Measurements from ENCODE around the gene ZNF22. TPM values are rescaled to one million over a fixed set of nuclear protein-coding genes. Genes with fewer than 3 reads are reported as not detected.
A peak's percentile ranks its signal among the peaks of the same experiment; 100 is the strongest.

Gene ZNF22
- total and polyA plus RNA-seq, 2 of the 4 experiments (the other 2 are of a cell fraction): 10.6 to 12.4 TPM

DNA sequence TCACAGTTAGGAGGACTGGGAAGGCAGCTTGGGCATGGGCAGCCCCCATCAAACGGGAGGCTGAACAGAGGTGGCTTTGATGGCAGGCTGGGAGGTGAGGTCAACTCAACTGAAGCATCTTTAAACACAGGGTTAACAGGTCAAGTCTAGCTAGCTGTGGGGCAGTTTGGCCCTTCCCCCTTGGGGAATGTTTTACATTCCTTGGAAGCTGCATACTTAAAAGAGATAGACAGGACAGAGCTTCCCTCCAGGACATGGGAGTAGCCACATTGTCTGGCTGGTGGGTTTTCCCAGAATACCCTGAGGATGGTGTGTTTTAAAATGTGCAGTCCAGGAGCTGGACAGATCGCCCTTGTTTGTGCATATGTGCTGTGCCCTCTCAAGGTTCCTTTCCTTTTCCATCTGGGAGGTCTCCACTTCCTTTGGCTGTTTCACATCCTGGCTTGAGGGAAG, 47.9 kb upstream of the ZNF22 start:
- Histone ChIP-seq H3K9me3 (ENCODE audit: control insufficient read depth, insufficient read depth, low read length) (peaks cover 2% of the 10 kb centered on the region; the same call in 1 of the 2 replicates), H3K79me1 (ENCODE audit: low read depth in 1 of 2, low read length in 2 of 2) (peaks cover 11% of the 10 kb centered on the region in 2 experiments; a peak in 3 of 4 replicates), H2BK15ac (ENCODE audit: low read depth, low read length) (no peak overlapping the region), H3K4me3 (ENCODE audit: insufficient read depth, low read depth, low read length) (no peak overlapping the region), H3K23ac (ENCODE audit: low read depth, low read length) (no peak overlapping the region; the same call in 1 of the 2 replicates), H2AK5ac (ENCODE audit: low read depth, low read length) (no peak overlapping the region), H4K5ac (ENCODE audit: low read depth, low read length) (no peak overlapping the region), H2AK9ac (replicated peaks; ENCODE audit: low read depth, low read length, poor library complexity) (no peak overlapping the region), H3K4me1 (ENCODE audit: control insufficient read depth, insufficient read depth, low read length) (peaks cover 9% of the 10 kb centered on the region), H3K27me3 (ENCODE audit: control insufficient read depth, insufficient read depth, low read length) (no peaks in the 10 kb centered on the region), H3K27ac (ENCODE audit: insufficient read depth, low read length) (no peak overlapping the region), H2BK5ac (ENCODE audit: low read depth, low read length, poor library complexity, severe bottlenecking) (no peak overlapping the region), H4K91ac (ENCODE audit: insufficient read depth, low read depth, low read length) (no peak overlapping the region), H2BK20ac (ENCODE audit: low read depth, low read length) (no peak overlapping the region; the same call in 1 of the 2 replicates), H2AFZ (replicated peaks; ENCODE audit: low read length, poor library complexity) (no peak overlapping the region), H3K56ac (ENCODE audit: extremely low read depth, insufficient read depth, low read length) (no peak overlapping the region), H3K14ac (replicated peaks; ENCODE audit: low read depth, low read length) (peak overlapping the region; percentile 52), H2BK120ac (ENCODE audit: low read depth, low read length) (peak overlapping the region; percentile 14; the same call in 1 of the 2 replicates), H3K9me1 (ENCODE audit: insufficient read depth, low read length) (peaks cover 9% of the 10 kb centered on the region), H3K9ac (ENCODE audit: low read depth, low read length) (0 out of 2 replicates have a peak overlapping the region, but pooled peaks have one; percentile 15), H3K4ac (ENCODE audit: low read depth, low read length) (0 out of 2 replicates have a peak overlapping the region, but pooled peaks have one; percentile 23), H4K8ac (ENCODE audit: low read depth in 2 of 2, low read length in 2 of 2) (no peak overlapping the region), H3K18ac (ENCODE audit: low read depth, low read length) (peak overlapping the region; percentile 22; the same call in 1 of the 2 replicates), H3K36me3 (ENCODE audit: control insufficient read depth, insufficient read depth, low read length) (peaks cover 8% of the 10 kb centered on the region; the same call in 1 of the 2 replicates), H4K20me1 (ENCODE audit: insufficient read depth, low read length) (no peaks in the 10 kb centered on the region), H3K4me2 (ENCODE audit: low read depth, low read length) (no peak overlapping the region)
- POLR2A ChIA-PET (ENCODE audit: unreplicated experiment): no interaction called here
- CTCF ChIA-PET: no interaction called here
- WGBS, 2 experiments (ENCODE audit: extremely low coverage in 2 of 2, insufficient read length in 1 of 2): 20% methylated on average over 1 of the region's 2 CpGs; no CpG with 5 or more reads in 1 of the 2 experiments
- intact Hi-C loops (cut with micrococcal nuclease): no loop called here
- no TSS peak for BruUV-seq (replicated peaks)
- DNase-seq (no peak), ATAC-seq (ENCODE audit: low read depth) (peak; percentile 80)
- no peak for TF ChIP-seq RCOR1 (IDR thresholded peaks at IDR 0.05; ENCODE audit: insufficient replicate concordance, low read length)
- no peak for TF ChIP-seq FOS (IDR thresholded peaks at IDR 0.05; ENCODE audit: low read depth, low read length)
- no peak for TF ChIP-seq CEBPB (IDR thresholded peaks at IDR 0.05; ENCODE audit: low read depth, low read length)
- no peak for TF ChIP-seq POLR2A (IDR thresholded peaks at IDR 0.05; ENCODE audit: low read depth, low read length)
- no peak for TF ChIP-seq MAZ (IDR thresholded peaks at IDR 0.05; ENCODE audit: borderline replicate concordance, low read depth, low read length)
- no peak for TF ChIP-seq CHD1 (IDR thresholded peaks at IDR 0.05; ENCODE audit: low read depth, low read length)
- TF ChIP-seq NFE2L2 (IDR thresholded peaks at IDR 0.05; ENCODE audit: low read depth, low read length): no peak
- TF ChIP-seq BHLHE40 (IDR thresholded peaks at IDR 0.05; ENCODE audit: low read depth, low read length): no peak
- TF ChIP-seq RAD21 (IDR thresholded peaks at IDR 0.05; ENCODE audit: low read length): no peak
- no peak for TF ChIP-seq SMC3 (IDR thresholded peaks at IDR 0.05; ENCODE audit: low read depth, low read length)
- no peak for TF ChIP-seq MAFK (IDR thresholded peaks at IDR 0.05; ENCODE audit: low read depth, low read length)
- TF ChIP-seq RFX5 (IDR thresholded peaks at IDR 0.05; ENCODE audit: low read depth, low read length): no peak
- TF ChIP-seq, protein P1, sequence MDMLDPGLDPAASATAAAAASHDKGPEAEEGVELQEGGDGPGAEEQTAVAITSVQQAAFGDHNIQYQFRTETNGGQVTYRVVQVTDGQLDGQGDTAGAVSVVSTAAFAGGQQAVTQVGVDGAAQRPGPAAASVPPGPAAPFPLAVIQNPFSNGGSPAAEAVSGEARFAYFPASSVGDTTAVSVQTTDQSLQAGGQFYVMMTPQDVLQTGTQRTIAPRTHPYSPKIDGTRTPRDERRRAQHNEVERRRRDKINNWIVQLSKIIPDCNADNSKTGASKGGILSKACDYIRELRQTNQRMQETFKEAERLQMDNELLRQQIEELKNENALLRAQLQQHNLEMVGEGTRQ (IDR thresholded peaks at IDR 0.05; ENCODE audit: low read depth, low read length): no peak
- TF ChIP-seq, protein P2, sequence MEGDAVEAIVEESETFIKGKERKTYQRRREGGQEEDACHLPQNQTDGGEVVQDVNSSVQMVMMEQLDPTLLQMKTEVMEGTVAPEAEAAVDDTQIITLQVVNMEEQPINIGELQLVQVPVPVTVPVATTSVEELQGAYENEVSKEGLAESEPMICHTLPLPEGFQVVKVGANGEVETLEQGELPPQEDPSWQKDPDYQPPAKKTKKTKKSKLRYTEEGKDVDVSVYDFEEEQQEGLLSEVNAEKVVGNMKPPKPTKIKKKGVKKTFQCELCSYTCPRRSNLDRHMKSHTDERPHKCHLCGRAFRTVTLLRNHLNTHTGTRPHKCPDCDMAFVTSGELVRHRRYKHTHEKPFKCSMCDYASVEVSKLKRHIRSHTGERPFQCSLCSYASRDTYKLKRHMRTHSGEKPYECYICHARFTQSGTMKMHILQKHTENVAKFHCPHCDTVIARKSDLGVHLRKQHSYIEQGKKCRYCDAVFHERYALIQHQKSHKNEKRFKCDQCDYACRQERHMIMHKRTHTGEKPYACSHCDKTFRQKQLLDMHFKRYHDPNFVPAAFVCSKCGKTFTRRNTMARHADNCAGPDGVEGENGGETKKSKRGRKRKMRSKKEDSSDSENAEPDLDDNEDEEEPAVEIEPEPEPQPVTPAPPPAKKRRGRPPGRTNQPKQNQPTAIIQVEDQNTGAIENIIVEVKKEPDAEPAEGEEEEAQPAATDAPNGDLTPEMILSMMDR (conservative IDR thresholded peaks at IDR 0.05; ENCODE audit: low read depth, low read length): no peak
- TF ChIP-seq, protein P3, sequence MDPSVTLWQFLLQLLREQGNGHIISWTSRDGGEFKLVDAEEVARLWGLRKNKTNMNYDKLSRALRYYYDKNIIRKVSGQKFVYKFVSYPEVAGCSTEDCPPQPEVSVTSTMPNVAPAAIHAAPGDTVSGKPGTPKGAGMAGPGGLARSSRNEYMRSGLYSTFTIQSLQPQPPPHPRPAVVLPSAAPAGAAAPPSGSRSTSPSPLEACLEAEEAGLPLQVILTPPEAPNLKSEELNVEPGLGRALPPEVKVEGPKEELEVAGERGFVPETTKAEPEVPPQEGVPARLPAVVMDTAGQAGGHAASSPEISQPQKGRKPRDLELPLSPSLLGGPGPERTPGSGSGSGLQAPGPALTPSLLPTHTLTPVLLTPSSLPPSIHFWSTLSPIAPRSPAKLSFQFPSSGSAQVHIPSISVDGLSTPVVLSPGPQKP (IDR thresholded peaks at IDR 0.05; ENCODE audit: borderline replicate concordance, low read depth, low read length): no peak
- no peak for TF ChIP-seq MXI1 (IDR thresholded peaks at IDR 0.05; ENCODE audit: borderline replicate concordance, low read depth, low read length)
- in situ Hi-C loops (cut with MboI; ENCODE audit: low sequenced_read_pairs): no loop called here
- dilution Hi-C loops (cut with HindIII; ENCODE audit: low sequenced_read_pairs, unreplicated experiment): no loop called here

All from IMR-90 (cell line).